Liver (tissue), 9 donors: ENCODE results near the gene MCTP2. TPM values are rescaled to one million over a fixed set of nuclear protein-coding genes. Genes with fewer than 3 reads are reported as not detected.

ENCODE experiments used
- DNase-seq: peaks from one replicate; pipeline ENCODE4 v3.0.0-alpha.2; 2017; ENCODE audit warnings: low spot score
- H3K27ac ChIP-seq, 2 donors: one replicate each; pipeline ENCODE4 v1.7.0; 2013; ENCODE audit warnings: inconsistent platforms in 2 of 2, low read length in 2 of 2, control low read depth in 1 of 2, low read depth in 1 of 2, mild to moderate bottlenecking in 1 of 2
- H3K27me3 ChIP-seq, 4 donors: one replicate each; pipeline versions ENCODE4 v1.6.1 to v1.7.0; 2013; ENCODE audit warnings: low read length in 3 of 4, inconsistent platforms in 1 of 4, mild to moderate bottlenecking in 1 of 4, moderate library complexity in 1 of 4; ENCODE audit not compliant: control insufficient read depth in 4 of 4, insufficient read depth in 4 of 4
- H3K36me3 ChIP-seq, 4 donors: one replicate each; pipeline versions ENCODE4 v1.6.1 to v1.7.0; 2013; ENCODE audit warnings: low read length in 3 of 4, mild to moderate bottlenecking in 3 of 4, low read depth in 1 of 4, moderate library complexity in 1 of 4; ENCODE audit not compliant: control insufficient read depth in 4 of 4, insufficient read depth in 3 of 4
- H3K4me1 ChIP-seq, 4 donors: one replicate each; pipeline versions ENCODE4 v1.6.1 to v1.7.0; 2013; ENCODE audit warnings: low read length in 3 of 4, mild to moderate bottlenecking in 3 of 4, moderate library complexity in 1 of 4; ENCODE audit not compliant: control insufficient read depth in 4 of 4, insufficient read depth in 4 of 4
- H3K4me3 ChIP-seq, 3 donors: one replicate each; pipeline versions ENCODE4 v1.6.1 to v1.7.0; 2013; ENCODE audit warnings: low read length in 3 of 3, control low read depth in 1 of 3, low read depth in 1 of 3, mild to moderate bottlenecking in 1 of 3
- H3K9ac ChIP-seq, 2 donors: one replicate each; pipeline ENCODE4 v1.7.0; 2013; ENCODE audit warnings: low read length in 2 of 2, mild to moderate bottlenecking in 2 of 2, moderate library complexity in 2 of 2, control low read depth in 1 of 2, low read depth in 1 of 2
- H3K9me3 ChIP-seq, 4 donors: one replicate each; pipeline versions ENCODE4 v1.6.1 to v1.7.0; 2013; ENCODE audit warnings: low read length in 3 of 4; ENCODE audit not compliant: control insufficient read depth in 4 of 4
- ATF3 ChIP-seq: IDR thresholded peaks from 2 replicates; pipeline ENCODE4 v1.6.1; 2016; ENCODE audit warnings: antibody characterized with exemption
- CTCF ChIP-seq: fragments of 150-350 bp; IDR thresholded peaks from 2 replicates; pipeline ENCODE4 v1.5.1; 2017; ENCODE audit warnings: improper control_type of control experiment, low read depth, low read length; ENCODE audit not compliant: missing input control
- EGR1 ChIP-seq, 2 donors: IDR thresholded peaks; 2 replicates each; pipeline ENCODE4 v1.6.1; 2016 to 2018; ENCODE audit warnings: antibody characterized with exemption in 2 of 2, low read depth in 2 of 2
- FOXA1 ChIP-seq: IDR thresholded peaks from 2 replicates; pipeline ENCODE4 v1.6.1; 2016; ENCODE audit warnings: antibody characterized with exemption
- FOXA2 ChIP-seq: IDR thresholded peaks from 2 replicates; pipeline ENCODE4 v1.6.1; 2016; ENCODE audit warnings: antibody characterized with exemption
- GABPA ChIP-seq, 2 donors: IDR thresholded peaks in 1 of 2; conservative IDR thresholded peaks in 1 of 2; 2 replicates each; pipeline ENCODE4 v1.6.1; 2016; ENCODE audit warnings: antibody characterized with exemption in 2 of 2, mild to moderate bottlenecking in 1 of 2, moderate library complexity in 1 of 2
- HNF4A ChIP-seq, 2 donors: conservative IDR thresholded peaks; 2 replicates each; pipeline ENCODE4 v1.6.1; 2016; ENCODE audit warnings: antibody characterized with exemption in 2 of 2, mild to moderate bottlenecking in 2 of 2
- HNF4G ChIP-seq: IDR thresholded peaks from 2 replicates; pipeline ENCODE4 v1.6.1; 2016; ENCODE audit warnings: antibody characterized with exemption
- JUND ChIP-seq, 2 donors: IDR thresholded peaks; 2 replicates each; pipeline ENCODE4 v1.6.1; 2016; ENCODE audit warnings: antibody characterized with exemption in 2 of 2
- MAX ChIP-seq: IDR thresholded peaks from 2 replicates; pipeline ENCODE4 v1.6.1; 2016; ENCODE audit warnings: antibody characterized with exemption
- NR2F2 ChIP-seq: IDR thresholded peaks from 2 replicates; pipeline ENCODE4 v1.6.1; 2016; ENCODE audit warnings: antibody characterized with exemption
- RAD21 ChIP-seq, 2 donors: IDR thresholded peaks; 2 replicates each; pipeline ENCODE4 v1.6.1; 2016; ENCODE audit warnings: antibody characterized with exemption in 2 of 2, mild to moderate bottlenecking in 2 of 2
- REST ChIP-seq: IDR thresholded peaks from 2 replicates; pipeline ENCODE4 v1.6.1; 2016; ENCODE audit warnings: antibody characterized with exemption, mild to moderate bottlenecking
- RXRA ChIP-seq, 2 donors: IDR thresholded peaks; 2 replicates each; pipeline ENCODE4 v1.6.1; 2017 to 2018; ENCODE audit warnings: antibody characterized with exemption in 2 of 2, mild to moderate bottlenecking in 1 of 2
- SP1 ChIP-seq: IDR thresholded peaks from 2 replicates; pipeline ENCODE4 v1.6.1; 2018; ENCODE audit warnings: antibody characterized with exemption, mild to moderate bottlenecking
- TAF1 ChIP-seq: conservative IDR thresholded peaks from 2 replicates; pipeline ENCODE4 v1.6.1; 2016; ENCODE audit warnings: antibody characterized with exemption, mild to moderate bottlenecking
- YY1 ChIP-seq: IDR thresholded peaks from 2 replicates; pipeline ENCODE4 v1.6.1; 2016; ENCODE audit warnings: antibody characterized with exemption, mild to moderate bottlenecking
- ZBTB33 ChIP-seq: IDR thresholded peaks from 2 replicates; pipeline ENCODE4 v1.6.1; 2016; ENCODE audit warnings: antibody characterized with exemption
- WGBS: extraction: QIAGEN DNeasy Blood & Tissue Kit; methylation state at CpG from one replicate; pipeline ENCODE4 v1.1.7; 2013; 5-methylcytosine and 5-hydroxymethylcytosine counted together
- polyA plus RNA-seq, 2 donors: library from polyadenylated mRNA; stranded (reverse) in 1 of 2; unstranded in 1 of 2; fragments of 200-250 nt in 1 of 2; fragments of >200 nt in 1 of 2; fragmentation: Nextera tagmentation in 1 of 2; extraction: Ambion mirVana in 1 of 2; gene quantifications; one replicate each; pipeline versions ENCODE4 v1.2.1 to v1.2.3, GENCODE V29; 2013 to 2015
- total RNA-seq, 2 donors: library from RNA; depleted of rRNA; stranded (reverse); fragments of >200 nt; gene quantifications; one replicate each; pipeline ENCODE4 v1.2.3, GENCODE V29; 2014
- donor health status: healthy.
- donor health status: healthy.
- donor health status: healthy.
- donor health status: healthy.
- donor health status: healthy.

MCTP2 gene
- total and polyA plus RNA-seq, 4 donors, result 0.43 to 9.9 (median 3.5) TPM

GRCh38 chr15:94445566-94446160 is 214.3 kb downstream of the MCTP2 start:
- no peak for DNase-seq
- Histone ChIP-seq H3K9ac (no peak overlapping the region), H3K9me3 (no peaks in the 10 kb centered on the region), H3K4me3 (no peak overlapping the region), H3K36me3 (no peaks in the 10 kb centered on the region), H3K27ac (no peak overlapping the region), H3K4me1 (no peaks in the 10 kb centered on the region), H3K27me3 (peaks cover 0 to 3% (median 0%) of the 10 kb centered on the region in 4 donors)
- WGBS, result 79% methylated on average over 7 of the region's 7 CpGs
- TF ChIP-seq REST (no peak), EGR1 (IDR thresholded peaks at IDR 0.05; ENCODE audit: low read depth in 2 of 2) (no peak), GABPA (IDR thresholded peaks at IDR 0.05 in 1 of 2, conservative IDR thresholded peaks at IDR 0.05 in 1 of 2) (no peak), TAF1 (no peak), CTCF (no peak), MAX (no peak), SP1 (no peak), RAD21 (IDR thresholded peaks at IDR 0.05) (no peak), FOXA1 (no peak), HNF4G (no peak), RXRA (IDR thresholded peaks at IDR 0.05) (no peak), NR2F2 (no peak), JUND (IDR thresholded peaks at IDR 0.05) (no peak), ATF3 (no peak), FOXA2 (no peak), ZBTB33 (no peak), YY1 (no peak), HNF4A (conservative IDR thresholded peaks at IDR 0.05) (no peak)
